Measurements from ENCODE around the gene DLEC1.
A peak's percentile ranks its signal among the peaks of the same experiment; 100 is the strongest.

Gene DLEC1

DNA sequence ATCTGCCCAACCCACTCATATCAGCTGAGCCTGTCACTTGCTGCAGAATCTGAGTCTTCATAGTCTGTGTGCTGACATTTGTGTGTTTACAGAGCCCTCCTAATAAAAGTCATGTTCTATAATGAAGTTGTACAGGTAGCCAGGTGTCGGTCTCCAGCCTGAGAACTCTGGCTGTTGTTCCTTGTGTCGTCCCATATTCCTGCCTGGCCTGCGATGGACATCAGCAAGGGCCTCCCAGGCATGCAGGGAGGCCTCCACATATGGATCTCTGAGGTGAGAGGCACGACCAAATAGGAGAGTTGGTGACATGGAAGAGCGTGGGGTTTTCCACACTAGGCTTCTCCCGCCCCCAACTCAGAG lies 45.6 kb upstream of the DLEC1 start:
- peak overlapping the region; percentile 87 for H3K27ac ChIP-seq
- TF ChIP-seq, protein P1, sequence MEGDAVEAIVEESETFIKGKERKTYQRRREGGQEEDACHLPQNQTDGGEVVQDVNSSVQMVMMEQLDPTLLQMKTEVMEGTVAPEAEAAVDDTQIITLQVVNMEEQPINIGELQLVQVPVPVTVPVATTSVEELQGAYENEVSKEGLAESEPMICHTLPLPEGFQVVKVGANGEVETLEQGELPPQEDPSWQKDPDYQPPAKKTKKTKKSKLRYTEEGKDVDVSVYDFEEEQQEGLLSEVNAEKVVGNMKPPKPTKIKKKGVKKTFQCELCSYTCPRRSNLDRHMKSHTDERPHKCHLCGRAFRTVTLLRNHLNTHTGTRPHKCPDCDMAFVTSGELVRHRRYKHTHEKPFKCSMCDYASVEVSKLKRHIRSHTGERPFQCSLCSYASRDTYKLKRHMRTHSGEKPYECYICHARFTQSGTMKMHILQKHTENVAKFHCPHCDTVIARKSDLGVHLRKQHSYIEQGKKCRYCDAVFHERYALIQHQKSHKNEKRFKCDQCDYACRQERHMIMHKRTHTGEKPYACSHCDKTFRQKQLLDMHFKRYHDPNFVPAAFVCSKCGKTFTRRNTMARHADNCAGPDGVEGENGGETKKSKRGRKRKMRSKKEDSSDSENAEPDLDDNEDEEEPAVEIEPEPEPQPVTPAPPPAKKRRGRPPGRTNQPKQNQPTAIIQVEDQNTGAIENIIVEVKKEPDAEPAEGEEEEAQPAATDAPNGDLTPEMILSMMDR (conservative IDR thresholded peaks at IDR 0.05) = no peak

DNA sequence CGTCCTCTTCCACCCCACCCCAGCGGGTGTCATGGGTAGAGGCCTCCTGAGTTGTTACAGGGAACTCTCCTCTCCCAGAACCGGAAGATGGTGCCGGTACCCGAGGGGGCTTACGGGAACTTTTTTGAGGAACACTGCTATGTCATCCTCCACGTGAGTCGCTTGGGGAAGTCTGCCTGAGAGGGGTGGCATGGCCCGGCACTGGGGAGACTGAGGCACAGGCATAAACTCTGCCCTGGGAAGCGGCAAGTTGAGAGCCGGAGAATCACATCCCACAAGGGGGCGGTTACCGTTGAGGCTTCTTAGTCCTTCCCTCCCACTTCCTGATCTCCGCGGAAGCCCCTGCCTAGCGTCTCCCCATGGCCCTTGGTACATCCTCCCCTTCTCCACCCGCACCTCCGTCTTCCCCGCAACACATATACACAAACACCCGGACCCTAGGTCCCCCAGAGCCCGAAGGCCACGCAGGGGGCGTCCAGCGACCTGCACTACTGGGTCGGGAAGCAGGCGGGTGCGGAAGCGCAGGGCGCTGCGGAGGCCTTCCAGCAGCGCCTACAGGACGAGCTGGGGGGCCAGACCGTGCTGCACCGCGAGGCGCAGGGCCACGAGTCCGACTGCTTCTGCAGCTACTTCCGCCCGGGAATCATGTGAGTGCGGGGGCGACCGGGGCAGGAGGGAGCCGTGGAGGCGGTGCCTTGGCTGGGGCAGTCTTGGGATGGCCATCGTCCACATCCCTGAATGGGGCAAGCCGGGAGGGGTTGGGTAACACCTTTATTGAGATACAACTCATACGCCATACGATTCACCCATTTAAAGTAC lies 45.0 kb upstream of the DLEC1 start:
- TF ChIP-seq, protein P1 (conservative IDR thresholded peaks at IDR 0.05) = no peak

DNA sequence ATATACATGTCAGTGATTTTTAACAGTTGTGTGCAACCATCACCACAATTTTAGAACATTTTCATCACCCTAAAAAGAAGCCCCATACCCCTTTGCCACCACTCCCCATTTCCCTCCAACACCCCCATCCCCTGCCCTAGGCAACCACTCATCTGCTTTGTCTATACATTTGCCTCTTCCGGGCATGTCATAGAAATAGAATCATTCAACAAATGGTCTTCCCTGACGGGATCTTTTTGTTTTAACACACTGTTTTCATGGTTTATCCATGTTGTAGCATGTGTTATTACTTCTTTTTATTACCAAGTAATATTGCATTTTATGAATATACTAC lies 44.4 kb upstream of the DLEC1 start:
- TF ChIP-seq, protein P1 (conservative IDR thresholded peaks at IDR 0.05) = no peak
- H3K27ac ChIP-seq = peak overlapping the region; percentile 87

More for the DNA sequence above, 45.0 kb upstream of the DLEC1 start:
- peak overlapping the region; percentile 87 for H3K27ac ChIP-seq

DNA sequence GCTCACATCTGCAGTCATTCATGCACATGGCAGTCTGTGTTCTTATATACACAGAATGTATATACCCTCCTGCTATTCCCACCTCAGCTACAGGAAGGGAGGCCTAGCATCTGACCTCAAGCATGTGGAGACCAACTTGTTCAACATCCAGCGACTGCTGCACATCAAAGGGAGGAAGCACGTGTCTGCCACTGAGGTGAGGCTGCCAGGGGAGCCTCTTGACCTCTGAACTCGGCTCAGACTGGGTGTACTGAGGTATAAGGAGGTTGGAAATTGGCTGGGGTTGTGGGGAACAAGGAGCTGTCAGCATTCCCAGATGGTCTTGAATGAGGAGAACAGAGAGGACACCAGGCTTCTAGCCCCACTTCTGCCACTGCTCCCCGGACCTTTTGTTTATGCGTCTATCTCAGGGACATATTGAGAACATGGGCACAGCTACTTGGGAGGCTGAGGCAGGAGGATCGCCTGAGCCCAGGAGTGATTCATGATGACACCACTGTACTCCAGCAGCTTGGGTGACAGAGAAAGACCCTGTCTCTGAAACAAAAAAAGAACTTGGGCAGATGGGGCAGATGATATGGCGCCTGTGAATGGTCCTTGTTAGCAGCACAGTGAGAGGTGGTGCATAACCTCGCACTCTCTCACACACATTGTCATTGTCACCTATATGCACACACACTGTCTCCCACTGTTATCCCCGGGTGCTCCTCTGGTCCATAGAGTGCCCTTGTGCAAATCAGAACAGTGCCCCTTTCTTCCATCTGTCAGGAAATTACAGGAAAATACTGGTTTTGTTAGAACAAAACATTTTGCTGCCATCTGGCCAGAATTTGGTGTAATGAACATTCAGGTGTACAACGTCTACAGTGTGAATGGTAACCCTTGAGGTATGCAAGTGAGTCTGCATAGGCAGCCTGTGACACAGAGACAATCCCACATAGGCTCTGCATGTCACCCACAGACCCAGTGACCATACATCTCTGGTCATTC lies 43.1 kb upstream of the DLEC1 start:
- TF ChIP-seq, protein P1 (conservative IDR thresholded peaks at IDR 0.05) = no peak

DNA sequence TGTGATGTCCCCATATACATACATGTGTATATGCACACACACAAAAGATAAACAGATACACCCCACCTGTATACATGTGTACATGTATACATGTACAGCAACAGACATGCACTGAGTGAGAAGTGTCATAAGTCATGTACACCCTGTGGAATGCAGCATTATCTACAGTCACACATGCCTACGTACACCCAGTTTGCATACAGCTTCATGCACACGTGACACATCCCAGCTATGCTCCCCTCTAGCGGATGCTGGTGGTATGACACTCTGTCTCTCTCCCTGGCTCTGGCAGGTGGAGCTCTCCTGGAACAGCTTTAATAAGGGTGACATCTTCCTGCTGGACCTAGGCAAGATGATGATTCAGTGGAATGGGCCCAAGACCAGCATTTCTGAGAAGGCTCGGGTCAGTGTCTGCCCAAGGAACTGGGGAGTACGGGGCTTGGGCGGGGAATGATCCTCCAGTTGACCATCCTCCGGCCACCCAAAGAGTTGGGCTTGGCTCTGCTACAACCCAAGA lies 42.2 kb upstream of the DLEC1 start:
- TF ChIP-seq, protein P1 (conservative IDR thresholded peaks at IDR 0.05) = peak; percentile 90
- H3K27ac ChIP-seq = peak overlapping the region; percentile 8; the same call in 1 of the 2 replicates

More for the DNA sequence above, 43.1 kb upstream of the DLEC1 start:
- H3K27ac ChIP-seq = 0 out of 2 replicates have a peak overlapping the region, but pooled peaks have one; percentile 9

DNA sequence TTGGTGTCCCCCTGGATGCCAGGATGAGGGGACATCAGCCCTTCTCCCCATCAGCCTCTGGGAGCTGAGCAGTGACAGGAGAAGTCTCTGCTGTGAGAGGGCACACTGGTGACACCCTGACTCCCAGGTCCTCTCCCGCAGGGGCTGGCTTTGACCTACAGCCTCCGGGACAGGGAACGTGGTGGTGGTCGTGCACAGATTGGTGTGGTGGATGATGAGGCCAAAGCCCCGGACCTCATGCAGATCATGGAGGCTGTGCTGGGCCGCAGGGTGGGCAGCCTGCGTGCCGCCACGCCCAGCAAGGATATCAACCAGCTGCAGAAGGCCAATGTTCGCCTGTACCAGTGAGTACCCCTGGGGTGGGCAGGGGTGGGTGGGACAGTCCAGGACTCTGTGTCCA lies 41.7 kb upstream of the DLEC1 start:
- peak overlapping the region; percentile 8; the same call in 1 of the 2 replicates for H3K27ac ChIP-seq
- TF ChIP-seq, protein P1 (conservative IDR thresholded peaks at IDR 0.05) = no peak

Measured in VCaP (cell line).